Measurements from ENCODE around the gene MRPL11.
A peak's percentile ranks its signal among the peaks of the same experiment; 100 is the strongest.
"Not testable (repeated sequence)": the region's sequence is repeated elsewhere in the genome, so short reads cannot be mapped to it uniquely, and the experiment has no call there.

MRPL11 gene

DNA sequence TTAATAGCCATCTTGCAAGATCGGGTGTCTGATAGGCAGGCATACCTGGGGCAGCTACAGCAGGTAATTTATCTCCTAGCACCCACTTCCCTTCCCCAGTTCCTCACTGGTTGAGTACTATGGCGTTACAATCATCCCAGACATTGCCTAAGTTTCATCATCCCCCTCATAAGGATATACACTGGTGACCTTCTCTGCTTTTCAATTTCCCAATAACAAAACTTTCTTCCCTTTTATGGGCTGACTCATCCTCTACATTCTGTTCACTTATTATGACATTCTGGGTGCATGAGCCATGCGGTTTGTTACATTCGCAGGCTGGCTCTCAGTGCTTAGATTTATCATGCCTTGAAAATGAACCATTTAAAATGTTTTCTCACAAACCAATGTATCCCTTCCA is 5.0 kb upstream of the MRPL11 start:
- no peak for DNase-seq (ENCODE audit: insufficient read length, low spot score)
- TF ChIP-seq, protein P1, sequence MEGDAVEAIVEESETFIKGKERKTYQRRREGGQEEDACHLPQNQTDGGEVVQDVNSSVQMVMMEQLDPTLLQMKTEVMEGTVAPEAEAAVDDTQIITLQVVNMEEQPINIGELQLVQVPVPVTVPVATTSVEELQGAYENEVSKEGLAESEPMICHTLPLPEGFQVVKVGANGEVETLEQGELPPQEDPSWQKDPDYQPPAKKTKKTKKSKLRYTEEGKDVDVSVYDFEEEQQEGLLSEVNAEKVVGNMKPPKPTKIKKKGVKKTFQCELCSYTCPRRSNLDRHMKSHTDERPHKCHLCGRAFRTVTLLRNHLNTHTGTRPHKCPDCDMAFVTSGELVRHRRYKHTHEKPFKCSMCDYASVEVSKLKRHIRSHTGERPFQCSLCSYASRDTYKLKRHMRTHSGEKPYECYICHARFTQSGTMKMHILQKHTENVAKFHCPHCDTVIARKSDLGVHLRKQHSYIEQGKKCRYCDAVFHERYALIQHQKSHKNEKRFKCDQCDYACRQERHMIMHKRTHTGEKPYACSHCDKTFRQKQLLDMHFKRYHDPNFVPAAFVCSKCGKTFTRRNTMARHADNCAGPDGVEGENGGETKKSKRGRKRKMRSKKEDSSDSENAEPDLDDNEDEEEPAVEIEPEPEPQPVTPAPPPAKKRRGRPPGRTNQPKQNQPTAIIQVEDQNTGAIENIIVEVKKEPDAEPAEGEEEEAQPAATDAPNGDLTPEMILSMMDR (IDR thresholded peaks at IDR 0.05; ENCODE audit: insufficient read depth, missing control alignments), result no peak
- FAIRE-seq, result no peak

DNA sequence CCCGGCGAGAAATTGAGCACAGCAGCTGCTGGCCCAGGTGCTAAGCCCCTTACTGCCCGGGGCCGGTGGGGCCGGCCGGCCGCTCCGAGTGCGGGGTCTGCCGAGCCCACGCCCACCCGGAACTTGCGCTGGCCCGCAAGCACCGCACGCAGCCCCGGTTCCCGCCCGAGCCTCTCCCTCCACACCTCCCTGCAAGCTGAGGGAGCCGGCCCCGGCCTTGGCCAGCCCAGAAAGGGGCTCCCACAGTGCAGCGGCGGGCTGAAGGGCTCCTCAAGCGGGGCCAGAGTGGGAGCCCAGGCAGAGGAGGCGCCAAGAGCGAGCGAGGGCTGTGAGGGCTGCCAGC is 2.3 kb upstream of the MRPL11 start:
- DNase-seq (ENCODE audit: insufficient read length, low spot score); FAIRE-seq: not testable (repeated sequence)

DNA sequence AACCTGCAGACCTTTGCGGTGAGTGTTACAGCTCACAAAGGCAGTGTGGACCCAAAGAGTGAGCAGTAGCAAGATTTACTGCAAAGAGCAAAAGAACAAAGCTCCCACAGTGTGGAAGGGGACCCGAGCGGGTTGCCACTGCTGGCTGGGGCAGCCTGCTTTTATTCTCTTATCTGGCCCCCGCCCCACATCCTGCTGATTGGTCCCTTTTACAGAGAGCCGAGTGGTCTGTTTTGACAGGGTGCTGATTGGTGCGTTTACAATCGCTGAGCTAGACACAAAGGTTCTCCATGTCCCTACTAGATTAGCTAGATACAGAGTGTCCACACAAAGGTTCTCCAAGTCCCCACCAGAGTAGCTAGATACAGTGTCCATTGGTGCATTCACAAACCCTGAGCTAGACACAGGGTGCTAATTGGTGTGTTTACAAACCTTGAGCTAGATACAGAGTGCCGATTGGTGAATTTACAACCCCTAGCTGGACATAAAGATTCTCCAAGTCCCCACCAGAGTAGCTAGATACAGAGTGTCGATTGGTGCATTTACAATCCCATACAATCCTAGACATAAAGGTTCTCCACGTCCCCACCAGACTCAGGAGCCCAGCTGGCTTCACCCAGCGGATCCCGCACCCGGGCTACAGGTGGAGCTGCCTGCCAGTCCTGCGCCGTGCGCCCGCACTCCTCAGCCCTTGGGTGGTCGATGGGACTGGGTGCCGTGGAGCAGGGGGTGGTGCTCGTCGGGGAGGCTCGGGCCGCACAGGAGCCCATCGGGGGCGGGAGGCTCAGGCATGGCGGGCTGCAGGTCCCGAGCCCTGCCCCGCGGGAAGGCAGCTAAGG is 1.7 kb upstream of the MRPL11 start:
- FAIRE-seq; DNase-seq (ENCODE audit: insufficient read length, low spot score): not testable (repeated sequence)

DNA sequence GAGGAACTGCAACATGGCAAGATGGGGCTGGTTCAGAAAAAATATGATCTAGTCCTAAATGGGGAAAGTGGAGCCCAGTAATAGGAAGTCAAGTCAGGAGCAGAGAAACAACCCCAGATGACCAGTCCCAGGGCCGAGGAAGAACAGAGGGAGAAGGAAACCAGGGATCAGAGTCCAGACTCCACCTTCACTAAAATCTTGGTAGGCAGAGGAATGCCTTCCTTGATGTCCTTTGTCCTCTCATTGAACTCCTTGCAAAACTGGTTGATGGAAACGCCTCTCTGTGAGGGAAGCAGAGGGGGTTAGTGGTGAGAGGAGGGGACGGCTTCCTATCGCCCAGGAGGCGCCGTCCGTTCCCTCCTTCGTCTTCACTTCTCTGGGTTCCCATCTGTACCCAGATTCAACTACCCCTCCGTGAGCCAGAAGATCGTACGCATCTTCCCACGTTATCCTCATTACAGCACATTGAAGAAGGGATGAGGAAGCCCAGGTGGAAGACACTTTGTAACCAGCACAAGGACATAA is 607 bp downstream of the MRPL11 start:
- FAIRE-seq (no peak), DNase-seq (ENCODE audit: insufficient read length, low spot score) (no peak)
- TF ChIP-seq, protein P1 (IDR thresholded peaks at IDR 0.05; ENCODE audit: insufficient read depth, missing control alignments), result no peak

DNA sequence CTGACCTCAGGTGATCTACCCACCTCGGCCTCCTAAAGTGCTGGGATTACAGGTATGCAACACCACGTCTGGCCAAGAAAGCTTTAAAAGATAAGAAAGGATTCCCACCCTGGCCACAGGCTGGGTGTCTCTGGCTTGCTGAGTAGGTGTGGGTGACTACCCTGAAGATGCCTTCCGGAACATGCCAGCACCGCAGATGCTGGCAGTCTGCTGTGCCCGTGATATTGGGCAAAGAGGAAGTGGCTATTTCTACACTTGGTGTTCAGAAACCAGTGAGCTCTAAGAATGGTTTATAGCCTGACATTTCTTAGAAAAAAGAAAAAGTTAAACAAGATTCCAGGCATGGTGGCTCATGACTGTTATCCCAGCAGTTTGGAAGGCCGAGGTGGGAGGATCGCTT is 6.1 kb downstream of the MRPL11 start:
- FAIRE-seq (no peak), DNase-seq (ENCODE audit: insufficient read length, low spot score) (no peak)
- TF ChIP-seq, protein P1 (IDR thresholded peaks at IDR 0.05; ENCODE audit: insufficient read depth, missing control alignments), result no peak

DNA sequence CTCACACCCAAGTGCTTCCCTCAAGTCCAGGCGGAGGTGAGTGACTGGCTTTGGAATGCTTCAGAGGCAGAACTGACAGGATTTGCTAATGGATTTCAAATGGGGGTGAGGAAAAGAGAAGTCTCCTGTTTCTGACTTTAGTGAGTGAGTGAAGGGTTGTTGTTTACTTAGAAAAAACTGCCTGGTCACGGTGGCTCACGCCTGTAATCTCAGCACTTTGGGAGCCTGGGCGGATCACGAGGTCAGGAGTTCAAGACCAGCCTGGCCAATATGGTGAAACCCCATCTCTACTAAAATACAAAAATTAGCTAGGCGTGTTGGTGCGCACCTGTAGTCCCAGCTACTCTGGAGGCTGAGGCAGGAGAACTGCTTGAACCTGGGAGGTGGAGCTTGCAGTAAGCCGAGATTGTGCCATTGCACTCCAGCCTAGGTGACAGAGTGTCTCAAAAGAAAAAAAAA is 6.7 kb downstream of the MRPL11 start:
- not testable (repeated sequence) for FAIRE-seq; DNase-seq (ENCODE audit: insufficient read length, low spot score)

DNA sequence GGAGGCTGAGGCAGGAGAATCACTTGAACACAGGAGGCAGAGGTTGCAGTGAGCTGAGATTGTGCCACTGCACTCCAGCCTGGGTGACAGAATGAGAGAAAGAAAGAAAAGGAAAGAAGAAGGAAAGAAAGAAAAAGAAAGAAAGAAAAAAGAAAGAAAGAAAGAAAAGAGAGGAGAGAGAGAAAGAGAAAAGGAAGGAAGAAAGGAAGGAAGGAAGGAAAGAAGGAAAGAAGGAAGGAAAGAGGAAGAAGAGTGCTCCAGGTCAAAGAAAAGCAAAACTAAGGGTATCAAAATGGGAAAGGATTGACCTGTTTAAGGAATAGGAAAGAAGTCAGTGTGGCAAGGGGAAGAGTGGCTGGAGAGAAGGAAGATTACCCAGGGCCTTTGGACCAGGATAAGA is 7.4 kb downstream of the MRPL11 start:
- FAIRE-seq; DNase-seq (ENCODE audit: insufficient read length, low spot score): not testable (repeated sequence)

DNA sequence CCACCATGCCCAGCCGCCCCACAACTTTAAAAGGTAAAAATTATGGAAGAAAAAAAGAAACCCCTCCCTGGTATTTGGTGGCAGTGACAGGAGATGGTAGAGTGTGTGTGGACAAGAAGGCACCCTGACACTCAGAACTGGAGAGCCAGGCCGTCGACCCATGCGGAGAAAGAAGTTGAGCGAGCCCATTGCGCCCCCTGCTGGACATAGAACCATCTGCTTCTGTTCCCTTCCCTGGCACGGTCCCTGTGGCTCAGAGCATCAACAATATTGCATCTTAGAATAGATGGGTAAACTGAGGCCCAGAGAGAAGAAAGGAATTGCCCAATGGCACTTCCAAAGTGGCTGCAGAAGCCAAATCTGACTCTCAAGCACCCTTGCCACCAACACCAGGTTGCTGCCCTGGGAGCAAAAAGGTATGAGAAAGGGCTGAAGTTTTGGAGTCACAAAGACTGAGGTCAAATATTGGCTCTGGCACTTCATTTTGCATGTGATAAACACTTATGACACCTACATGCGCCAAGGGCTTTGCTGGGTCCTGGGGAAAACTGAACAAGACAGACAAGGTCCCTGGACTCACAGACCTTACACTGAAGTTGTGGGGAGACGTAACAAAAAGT is 8.6 kb downstream of the MRPL11 start:
- DNase-seq (ENCODE audit: insufficient read length, low spot score), result peak; percentile 79
- FAIRE-seq, result no peak
- TF ChIP-seq, protein P1 (IDR thresholded peaks at IDR 0.05; ENCODE audit: insufficient read depth, missing control alignments), result peak; percentile 90

DNA sequence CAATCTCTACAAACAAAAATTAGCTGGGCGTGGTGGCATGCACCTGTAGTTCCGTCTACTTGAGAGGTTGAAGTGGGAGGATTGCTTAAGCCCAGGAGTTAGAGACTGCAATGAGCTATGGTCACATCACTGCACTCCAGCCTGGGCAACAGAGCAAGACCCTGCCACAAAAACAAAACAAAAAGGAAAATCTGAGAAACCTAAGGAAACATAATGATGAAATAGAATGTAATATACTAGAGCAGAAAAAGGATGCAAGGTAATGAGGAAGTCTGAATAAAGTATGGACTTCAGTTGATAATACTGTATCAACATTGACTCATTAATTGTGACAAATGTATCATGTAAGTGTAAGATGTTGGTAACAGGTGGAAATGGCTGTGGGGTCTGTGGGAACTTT is 9.7 kb downstream of the MRPL11 start:
- TF ChIP-seq, protein P1 (IDR thresholded peaks at IDR 0.05; ENCODE audit: insufficient read depth, missing control alignments), result no peak
- FAIRE-seq, result no peak

More for the DNA sequence above, 9.7 kb downstream of the MRPL11 start:
- no peak for DNase-seq (ENCODE audit: insufficient read length, low spot score)

Measured in D721Med (cell line).